GM11168 (cell line): Measurements from ENCODE around the gene LYRM2.

Source experiments
- in situ Hi-C: fragments of 300-500 bp; cut with MboI; formaldehyde crosslinking; loops from one replicate; pipeline ENCODE4 v1.12.0; 2022; ENCODE audit warnings: low sequenced_read_pairs; ENCODE audit not compliant: unreplicated experiment

LYRM2 gene

DNA sequence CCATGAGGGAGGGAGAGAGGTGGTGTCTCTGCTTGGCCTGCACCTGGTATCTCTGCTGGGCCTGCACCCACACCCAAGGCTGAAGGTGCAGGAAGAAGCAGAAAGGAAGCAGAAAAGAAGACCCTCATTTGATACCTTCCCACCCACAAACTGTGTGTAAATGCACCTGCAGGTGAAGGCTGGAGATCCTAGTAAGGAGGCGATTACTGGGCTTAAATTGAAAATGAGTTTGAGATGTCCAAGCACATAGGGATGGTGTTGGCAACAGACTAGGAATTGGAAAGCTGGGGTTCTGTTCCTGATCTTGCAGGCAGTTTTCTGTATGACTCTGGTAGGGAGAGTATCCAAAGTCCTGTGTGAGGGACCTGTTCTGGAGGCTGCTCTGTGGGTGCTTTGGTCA, 74.7 kb downstream of the LYRM2 start:
- in situ Hi-C loops: no loop called here

DNA sequence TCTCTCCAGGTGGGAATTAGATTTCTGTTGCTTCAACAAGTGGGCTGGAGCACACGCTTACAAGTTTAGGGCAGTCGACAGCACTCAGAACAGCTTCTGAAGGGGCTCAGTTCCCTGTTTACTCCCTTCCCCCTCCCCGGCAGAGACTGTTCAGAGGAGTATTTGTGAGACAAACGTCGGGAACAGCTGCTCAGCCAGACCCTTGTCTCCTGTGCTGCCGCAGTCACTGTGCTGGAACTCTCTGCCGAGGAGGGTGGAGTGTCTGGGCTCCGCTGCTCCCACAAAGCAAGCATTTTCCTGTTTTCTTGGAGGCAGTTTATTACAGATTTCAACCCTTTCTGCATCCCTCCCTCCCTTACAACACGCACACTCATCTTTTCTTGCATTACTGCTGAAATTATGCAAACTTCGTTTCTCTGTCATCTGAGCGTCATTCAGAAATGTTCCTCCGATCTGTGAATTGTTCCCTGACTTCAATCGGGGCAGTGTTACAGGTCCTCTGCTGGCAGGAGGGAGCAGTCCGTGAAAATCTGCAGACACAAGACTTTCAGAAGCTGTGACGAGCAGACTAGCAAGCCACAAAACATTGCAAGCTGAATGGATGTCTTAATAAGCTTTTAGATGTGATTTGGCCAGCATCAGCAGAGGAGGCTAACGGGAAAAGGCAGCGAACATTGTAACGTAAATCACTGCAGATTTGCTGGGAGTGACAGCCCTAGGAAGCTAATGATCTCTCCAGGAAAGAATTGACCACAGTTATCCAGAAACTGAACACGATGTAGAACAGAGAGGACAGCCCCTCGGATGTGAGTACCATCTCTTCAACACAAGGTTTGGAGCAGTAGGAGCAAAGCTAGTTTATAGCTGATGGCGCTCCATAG, 76.2 kb downstream of the LYRM2 start:
- in situ Hi-C loops: no loop called here

DNA sequence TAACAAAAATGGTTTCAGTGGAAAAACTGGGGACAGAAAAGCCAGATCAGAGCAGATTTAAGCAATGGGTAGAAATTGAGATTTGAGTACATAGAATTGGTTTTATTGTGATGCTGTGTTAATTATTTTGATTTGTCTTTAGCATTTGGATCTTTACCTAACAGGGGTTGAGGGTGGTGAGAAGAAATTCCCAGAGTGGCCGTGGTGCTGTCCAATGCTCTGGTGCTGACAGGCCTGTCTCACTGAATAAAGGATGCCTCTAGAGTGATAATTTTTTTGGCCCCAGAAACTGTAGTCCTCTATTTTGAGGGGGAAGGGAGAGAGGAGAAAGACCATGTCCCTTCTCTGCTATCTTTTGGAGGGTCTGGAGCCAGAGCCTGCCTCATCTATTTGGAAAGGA, 79.1 kb downstream of the LYRM2 start:
- in situ Hi-C loops: no loop called here

DNA sequence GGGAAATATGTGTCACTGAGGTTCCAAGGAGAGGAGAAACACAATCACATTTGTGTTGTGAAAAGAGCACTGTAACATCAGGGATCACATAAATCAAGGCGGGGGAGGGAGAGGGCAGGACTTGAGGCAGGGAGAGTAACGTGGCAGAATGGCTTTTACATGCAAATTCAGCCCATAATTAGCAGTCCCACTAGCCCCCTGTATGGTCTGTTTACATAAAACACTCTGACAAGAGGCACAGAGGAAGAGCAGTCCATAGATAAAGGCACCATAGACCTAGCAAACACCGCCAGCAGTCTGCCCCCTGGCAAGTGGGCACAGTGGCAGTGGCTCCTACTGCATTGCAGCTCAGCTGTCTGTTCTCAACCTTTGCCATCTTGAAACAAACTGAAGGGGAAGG, 82.7 kb downstream of the LYRM2 start:
- in situ Hi-C loops: no loop called here

DNA sequence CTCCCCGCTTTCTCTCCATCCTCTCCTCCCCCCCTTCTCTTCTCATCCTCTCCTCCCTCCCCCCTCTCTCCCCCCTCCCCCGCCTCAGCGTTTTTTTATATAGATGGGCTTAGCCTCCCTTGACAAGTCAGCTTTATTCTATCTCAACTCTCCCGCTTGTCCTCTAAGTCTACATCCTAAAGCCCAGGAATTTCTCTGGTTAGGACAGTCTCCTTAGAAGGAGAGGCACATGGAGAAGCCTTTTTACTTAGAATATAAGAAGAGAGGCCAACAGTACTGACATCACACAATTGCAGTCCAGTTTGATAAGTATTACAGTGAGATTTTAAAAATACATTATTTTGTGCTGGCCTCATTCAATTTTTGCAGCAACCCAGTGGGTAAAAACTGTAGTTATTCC, 83.5 kb downstream of the LYRM2 start:
- in situ Hi-C loops: no loop called here

DNA sequence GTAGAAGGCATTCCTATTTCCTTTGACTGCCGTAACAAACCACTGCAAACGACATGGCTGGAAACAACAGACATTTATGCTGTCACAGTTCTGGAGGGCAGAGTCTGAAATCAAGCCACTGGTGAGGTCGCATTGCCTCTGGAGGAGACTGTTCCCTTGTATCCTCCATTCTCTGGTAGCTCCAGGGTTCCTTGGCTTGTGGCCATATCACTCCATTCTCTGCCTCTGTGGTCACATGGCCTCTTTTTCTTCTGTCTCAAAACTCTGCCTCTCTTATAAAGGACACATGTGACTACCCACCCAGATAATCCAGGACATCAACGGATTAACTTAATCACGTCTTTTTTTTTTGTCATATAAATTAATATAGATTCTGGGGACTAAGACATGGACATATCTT, 84.4 kb downstream of the LYRM2 start:
- in situ Hi-C loops: no loop called here

DNA sequence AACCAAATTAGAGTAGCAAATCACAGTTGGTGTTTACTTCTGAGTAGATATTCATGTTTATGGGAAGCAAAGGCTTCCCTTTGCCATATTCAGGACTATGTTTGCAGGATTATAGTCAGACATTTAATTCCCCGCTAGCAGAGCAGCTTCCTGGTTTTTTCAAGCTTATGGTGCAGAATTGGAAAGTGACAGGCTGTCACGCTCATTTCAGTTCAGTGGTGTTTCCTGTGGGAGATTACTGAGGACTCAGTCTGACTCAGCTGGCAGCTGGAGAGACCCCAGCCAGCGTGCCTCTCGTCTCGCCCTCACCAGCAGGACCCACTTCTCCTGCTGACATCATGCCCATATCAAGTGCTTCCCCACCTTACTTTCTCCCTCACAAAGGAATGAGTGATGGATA, 85.1 kb downstream of the LYRM2 start:
- in situ Hi-C loops: no loop called here

DNA sequence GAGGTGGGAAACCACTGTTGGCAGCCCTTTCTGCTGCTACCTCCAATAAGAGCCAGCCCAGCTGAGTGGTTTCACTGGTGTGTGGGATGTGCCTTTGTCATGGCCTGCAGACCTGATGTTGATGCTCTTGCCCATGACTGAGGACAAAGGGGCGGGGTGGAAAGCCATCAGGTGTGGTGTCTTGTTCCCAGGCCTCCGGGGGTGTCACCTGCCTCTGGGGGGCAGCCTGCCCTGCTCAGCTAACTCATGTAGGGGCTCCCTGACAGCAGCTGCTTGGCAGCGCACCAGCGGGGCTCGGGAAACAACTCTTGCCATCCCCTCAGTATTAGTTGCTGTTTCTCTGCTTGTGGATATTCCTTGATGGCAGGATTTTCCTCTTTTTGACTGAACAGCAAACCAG, 91.3 kb downstream of the LYRM2 start:
- in situ Hi-C loops: no loop called here

DNA sequence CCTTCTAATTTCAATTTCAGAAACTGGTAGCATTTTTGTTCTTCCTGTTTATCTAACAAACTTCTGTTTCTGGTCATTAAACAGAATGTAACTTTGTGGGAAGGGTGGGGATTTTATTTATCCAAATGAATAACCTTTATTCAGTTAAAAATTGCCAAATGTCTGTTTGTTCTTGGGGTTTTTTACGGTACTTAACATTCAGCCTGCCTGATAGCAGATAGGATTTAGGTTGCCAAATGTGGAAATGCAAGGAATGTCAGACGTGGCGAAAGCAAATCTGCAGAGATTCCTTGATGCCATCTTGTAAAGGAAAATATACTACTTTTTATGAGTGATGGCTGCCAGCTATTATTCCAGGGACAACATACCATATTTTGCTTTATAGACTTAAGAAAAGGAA, 95.7 kb downstream of the LYRM2 start:
- in situ Hi-C loops: no loop called here

DNA sequence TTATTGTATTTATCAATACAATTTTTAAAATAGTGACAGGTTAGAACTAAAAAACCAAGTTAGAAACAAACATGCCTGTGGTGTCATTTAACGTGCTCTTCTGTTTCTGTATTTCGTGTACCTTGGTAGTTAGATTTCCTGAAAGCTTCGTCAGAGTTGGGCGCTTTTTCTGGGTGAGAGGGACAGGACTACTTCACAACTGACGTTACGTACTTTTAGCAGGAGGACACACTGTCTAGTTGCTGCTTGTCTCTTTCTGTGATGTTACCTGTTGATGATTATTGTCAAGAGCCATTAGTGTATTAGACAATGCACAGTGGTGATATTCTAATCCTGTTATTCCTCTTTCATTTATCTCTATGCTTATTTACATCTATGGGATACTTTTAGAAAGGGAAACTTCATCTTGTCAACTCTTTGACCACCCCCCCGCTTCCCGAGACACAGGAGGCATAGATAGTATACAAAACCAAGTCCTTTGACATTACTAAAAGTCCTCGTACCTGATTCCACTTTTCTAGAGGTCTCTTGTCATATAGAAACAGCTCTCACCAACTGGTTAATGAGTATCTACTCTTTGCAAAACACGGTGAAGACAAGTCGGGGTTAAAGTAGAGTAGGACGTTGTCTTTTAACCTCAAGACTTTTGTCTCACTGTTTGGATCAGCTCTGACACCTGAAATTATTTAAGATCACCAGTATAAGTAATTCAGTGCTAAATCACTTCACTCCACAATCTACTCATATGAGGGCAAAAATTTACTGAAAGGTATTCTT, 96.3 kb downstream of the LYRM2 start:
- in situ Hi-C loops: no loop called here

DNA sequence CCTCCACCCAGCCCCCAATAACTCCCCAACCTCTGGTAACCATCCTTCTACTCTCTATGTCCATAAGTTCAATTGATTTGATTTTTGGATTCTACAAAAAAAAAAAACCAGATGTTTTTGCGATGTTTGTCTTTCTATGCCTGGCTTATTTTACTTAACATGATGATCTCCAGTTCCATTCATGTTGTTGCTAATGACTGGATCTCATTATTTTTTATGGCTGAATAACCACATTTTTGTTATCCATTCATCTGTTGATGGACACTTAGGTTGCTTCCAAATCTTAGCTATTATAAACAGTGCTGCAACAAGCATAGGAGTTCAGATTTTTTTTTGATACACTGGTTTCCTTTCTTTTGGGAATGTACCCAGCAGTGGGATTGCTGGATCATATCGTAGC, 98.8 kb downstream of the LYRM2 start:
- in situ Hi-C loops: no loop called here

DNA sequence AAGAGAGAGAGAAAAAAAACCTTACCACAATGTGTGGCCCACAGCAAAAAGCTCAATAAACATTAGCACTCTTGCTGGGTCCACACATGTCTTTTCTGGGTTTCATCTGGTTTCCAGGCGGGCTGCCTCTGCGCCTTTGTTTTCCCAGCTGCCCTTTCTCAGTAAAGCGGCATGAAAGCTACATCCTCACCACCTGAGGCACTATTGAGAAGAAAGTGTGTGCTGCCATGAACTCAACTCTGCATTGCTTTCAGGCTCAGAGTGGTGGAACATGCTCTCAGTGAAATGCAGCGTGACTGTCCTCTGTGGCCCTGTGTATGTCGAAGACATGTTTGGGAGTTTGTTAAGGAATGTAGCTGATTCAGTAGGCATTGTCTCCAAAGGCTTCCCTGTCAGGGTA, 102.3 kb downstream of the LYRM2 start:
- in situ Hi-C loops: no loop called here

DNA sequence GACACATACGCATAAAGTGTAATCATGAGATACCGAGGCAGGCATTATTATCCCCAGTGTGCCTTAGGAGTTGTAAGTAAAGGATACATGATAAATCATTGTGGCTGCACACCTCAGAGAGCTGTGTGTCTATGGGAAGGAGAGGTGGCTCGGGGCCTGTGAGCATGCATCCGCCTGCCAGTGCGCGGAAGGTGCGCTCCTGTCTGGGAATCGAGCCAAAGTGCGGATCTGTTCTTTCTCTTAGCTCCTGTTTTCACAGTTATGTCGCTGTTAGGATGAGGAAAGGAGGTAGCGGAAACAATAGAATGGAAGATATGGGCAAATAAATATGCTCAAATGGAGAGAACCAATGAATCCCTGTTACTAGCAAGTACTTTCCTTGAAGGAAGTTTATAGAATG, 107.6 kb downstream of the LYRM2 start:
- in situ Hi-C loops: no loop called here

DNA sequence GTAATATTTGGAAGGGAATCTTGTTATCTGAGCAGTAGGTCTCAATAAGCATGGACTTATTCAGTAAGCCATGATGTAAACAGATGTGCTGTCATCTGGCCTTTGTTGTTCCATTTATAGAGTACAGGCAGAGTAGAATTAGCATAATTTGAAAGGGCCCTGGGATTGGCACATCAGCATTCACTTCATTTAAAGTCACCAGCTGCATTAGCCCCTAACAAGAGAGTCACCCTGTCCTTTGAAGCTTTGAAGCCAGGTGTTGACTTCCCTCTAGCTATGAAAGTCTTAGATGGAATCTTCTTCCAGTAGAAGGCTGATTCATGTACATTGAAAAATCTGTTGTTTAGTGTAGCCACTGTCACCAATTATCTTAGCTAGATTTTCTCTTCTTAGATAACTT, 109.7 kb downstream of the LYRM2 start:
- in situ Hi-C loops: no loop called here

DNA sequence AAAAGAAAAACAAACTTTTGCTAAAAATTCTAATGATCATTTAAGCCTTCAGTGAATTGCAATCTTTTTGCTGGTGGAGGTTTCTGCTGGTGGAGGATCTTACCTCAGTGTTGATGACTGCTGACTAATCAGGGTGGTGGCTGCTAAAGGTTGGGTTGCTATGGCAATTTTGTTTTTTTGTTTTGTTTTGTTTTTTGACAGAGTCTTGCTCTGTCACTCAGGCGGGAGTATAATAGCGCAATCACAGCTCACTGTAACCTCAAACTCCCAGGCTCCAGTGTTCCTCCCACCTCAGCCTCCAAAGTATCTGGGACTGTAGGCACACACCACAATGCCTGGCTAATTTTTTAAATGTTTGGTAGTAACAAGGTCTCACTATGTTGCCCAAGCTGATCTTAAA, 110.9 kb downstream of the LYRM2 start:
- in situ Hi-C loops: no loop called here

DNA sequence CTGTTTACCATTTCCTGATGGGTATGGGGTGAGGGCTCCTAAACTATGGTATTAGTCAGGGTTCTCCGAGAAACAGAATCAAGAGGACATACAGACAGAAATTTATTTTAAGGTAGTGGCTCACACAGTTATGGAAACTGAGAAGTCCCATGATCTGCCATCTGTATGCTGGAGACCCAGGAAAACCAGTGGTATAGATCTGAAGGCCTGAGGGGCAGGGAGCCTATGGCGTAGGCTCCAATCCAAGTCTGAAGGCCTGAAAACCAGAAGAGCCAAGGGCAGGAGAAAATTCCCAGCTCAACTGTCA, 112.0 kb downstream of the LYRM2 start:
- in situ Hi-C loops: no loop called here

DNA sequence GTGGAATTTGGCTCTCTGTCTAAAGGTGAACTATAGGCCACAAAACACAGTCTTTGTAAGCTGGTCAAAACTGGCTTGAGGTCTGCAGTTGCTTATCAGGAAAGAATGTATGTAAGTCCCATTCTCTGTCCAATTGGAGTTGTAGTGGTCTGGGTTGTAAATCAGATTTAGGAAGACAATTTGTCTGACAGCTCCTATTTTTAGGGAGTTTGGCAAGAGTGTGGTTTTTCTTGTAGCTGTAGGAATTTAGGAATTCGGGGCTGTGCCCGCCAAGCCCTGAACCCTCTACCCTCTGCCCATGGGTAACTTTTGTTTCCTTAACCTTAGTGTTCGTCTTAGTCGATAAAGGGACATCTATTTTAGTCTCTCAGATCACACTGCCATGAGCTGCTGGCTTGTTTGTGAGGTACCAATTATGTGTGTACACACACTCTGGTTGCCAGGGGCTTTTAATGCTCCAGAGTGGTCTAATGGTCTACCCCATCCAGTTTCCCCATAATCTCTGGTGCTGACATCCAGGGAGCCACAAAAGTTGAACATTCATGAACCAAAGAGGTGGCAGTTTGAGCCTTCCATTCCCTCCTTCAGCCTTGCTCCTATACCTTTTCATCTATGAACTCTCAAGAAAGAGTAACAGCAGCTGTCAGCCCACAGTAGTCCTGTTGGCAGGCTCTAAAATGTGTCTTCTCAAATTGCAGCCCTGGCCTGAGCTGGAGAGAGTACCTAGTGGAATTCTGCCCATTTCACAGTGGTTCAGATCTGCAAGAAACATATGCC, 112.6 kb downstream of the LYRM2 start:
- in situ Hi-C loops: no loop called here

DNA sequence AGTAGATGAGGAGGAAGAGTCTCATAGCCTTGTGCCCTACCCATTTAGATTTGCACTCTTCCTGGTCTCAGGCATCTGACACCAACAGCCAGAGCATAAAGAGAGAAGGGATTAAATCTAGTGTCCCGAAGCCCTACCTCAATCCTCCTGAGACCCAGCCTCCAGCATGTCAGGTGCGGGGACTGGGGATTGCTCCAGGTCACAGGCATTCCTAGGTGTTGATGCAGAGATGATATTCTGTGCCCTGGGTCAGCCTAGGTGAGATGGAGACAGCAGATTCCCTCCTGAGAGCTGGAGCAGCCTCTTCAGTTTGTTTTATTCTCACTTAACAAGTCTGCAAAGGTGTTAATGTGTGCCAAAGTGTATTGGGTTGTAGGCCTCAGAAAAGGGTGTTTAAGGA, 115.8 kb downstream of the LYRM2 start:
- in situ Hi-C loops: no loop called here

DNA sequence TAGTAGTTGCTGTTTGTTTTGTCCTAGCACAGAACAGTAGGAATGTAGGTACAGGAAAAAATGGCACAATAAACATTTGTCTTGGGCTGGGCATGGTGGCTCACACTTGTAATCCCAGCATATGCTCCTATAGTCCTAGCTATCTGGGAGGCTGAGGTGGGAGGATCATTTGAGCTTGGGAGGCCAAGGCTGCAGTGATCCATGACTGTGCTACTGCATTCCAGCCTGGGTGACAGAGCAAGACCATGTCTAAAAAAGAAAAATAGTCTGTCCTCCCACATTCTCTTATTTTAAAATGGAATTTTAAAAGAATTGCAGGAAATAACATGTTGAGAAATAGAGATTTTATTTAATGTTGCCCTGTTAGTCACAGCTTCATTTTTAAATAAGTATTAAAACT, 117.8 kb downstream of the LYRM2 start:
- in situ Hi-C loops: no loop called here

DNA sequence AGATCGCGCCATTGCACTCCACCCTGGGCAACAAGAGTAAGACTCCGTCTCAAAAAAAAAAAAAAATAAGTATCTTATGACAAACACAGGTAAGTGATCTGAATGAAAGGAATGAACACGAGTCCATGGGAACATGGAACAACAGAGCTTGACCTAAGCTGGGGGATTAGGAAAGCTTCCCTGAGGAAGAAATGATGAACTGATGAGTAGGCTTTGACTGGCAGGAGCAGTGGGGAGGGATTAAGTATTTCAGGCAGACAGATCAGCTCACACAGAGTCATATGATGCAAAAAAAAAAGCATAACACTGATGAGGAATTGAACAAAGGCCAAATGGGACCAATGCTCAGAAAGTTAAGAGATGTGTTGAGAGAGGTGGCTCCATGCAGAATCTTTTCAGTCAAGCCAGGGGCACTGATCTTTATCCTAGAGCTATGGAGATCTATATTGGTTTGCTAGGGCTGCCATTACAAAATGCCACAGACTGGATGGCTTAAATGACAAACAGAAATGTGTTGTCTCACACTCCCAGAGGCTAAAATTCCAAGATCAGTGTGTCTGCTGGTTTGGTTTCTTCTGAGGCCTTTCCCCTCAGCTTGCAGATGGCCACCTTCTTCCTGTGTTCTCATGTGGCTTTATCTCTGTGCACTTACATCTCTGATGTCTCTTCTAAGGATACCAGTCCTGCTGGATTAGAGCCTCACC, 120.0 kb downstream of the LYRM2 start:
- in situ Hi-C loops: no loop called here
